ENCODE measurements around the gene PTPRG.

DNA sequence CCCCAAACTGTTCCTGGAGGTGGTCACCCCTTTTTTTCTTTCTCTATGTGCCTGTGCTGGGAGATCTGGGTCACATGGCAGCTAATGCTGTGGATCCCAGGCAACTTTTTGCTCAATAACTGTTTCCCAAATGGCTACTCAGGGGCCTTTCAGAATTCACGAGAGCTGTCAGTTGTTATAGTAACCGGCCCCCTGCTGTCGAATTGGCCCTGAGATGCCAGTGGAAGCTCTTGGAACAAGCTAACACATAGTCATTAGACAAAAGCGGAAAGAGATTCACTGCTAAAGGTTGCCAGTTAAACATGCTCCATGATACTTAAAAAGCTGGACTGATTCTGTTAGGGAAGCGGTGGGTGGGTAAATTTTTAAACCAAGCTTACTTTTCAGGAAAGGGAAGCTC lies 667.8 kb downstream of the PTPRG start:
- TF ChIP-seq SP1 (IDR thresholded peaks at IDR 0.05) (no peak), NR2F2 (IDR thresholded peaks at IDR 0.05) (no peak), GABPA (IDR thresholded peaks at IDR 0.05 in 1 of 2, conservative IDR thresholded peaks at IDR 0.05 in 1 of 2) (no peak), HNF4A (conservative IDR thresholded peaks at IDR 0.05) (no peak), YY1 (IDR thresholded peaks at IDR 0.05) (no peak), RAD21 (IDR thresholded peaks at IDR 0.05) (no peak)
- TF ChIP-seq, protein P1, sequence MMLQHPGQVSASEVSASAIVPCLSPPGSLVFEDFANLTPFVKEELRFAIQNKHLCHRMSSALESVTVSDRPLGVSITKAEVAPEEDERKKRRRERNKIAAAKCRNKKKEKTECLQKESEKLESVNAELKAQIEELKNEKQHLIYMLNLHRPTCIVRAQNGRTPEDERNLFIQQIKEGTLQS (IDR thresholded peaks at IDR 0.05): no peak
- TF ChIP-seq, protein P2, sequence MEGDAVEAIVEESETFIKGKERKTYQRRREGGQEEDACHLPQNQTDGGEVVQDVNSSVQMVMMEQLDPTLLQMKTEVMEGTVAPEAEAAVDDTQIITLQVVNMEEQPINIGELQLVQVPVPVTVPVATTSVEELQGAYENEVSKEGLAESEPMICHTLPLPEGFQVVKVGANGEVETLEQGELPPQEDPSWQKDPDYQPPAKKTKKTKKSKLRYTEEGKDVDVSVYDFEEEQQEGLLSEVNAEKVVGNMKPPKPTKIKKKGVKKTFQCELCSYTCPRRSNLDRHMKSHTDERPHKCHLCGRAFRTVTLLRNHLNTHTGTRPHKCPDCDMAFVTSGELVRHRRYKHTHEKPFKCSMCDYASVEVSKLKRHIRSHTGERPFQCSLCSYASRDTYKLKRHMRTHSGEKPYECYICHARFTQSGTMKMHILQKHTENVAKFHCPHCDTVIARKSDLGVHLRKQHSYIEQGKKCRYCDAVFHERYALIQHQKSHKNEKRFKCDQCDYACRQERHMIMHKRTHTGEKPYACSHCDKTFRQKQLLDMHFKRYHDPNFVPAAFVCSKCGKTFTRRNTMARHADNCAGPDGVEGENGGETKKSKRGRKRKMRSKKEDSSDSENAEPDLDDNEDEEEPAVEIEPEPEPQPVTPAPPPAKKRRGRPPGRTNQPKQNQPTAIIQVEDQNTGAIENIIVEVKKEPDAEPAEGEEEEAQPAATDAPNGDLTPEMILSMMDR (IDR thresholded peaks at IDR 0.05; ENCODE audit: low read depth, low read length, missing input control): no peak
- TF ChIP-seq, protein P3, sequence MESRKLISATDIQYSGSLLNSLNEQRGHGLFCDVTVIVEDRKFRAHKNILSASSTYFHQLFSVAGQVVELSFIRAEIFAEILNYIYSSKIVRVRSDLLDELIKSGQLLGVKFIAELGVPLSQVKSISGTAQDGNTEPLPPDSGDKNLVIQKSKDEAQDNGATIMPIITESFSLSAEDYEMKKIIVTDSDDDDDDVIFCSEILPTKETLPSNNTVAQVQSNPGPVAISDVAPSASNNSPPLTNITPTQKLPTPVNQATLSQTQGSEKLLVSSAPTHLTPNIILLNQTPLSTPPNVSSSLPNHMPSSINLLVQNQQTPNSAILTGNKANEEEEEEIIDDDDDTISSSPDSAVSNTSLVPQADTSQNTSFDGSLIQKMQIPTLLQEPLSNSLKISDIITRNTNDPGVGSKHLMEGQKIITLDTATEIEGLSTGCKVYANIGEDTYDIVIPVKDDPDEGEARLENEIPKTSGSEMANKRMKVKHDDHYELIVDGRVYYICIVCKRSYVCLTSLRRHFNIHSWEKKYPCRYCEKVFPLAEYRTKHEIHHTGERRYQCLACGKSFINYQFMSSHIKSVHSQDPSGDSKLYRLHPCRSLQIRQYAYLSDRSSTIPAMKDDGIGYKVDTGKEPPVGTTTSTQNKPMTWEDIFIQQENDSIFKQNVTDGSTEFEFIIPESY (IDR thresholded peaks at IDR 0.05): no peak

All from liver (tissue), 3 donors.